H1 (cell line): Measurements from ENCODE around the gene TGFB1I1. TPM values are rescaled to one million over a fixed set of nuclear protein-coding genes. Genes with fewer than 3 reads are reported as not detected.

Source experiments
- CTCF ChIA-PET: fragments of 300-600 bp; sonication (Branson Sonifier 250); formaldehyde crosslinking; loops from one replicate; lab custom pipeline; 2021; ENCODE audit not compliant: partially characterized antibody; lab: Charles Lee
- POLR2A ChIA-PET: fragments of 300-600 bp; sonication (Branson Sonifier 250); formaldehyde crosslinking; loops from one replicate; lab custom pipeline; 2021; ENCODE audit warnings: inconsistent platforms; ENCODE audit not compliant: partially characterized antibody; lab: Charles Lee
- DNase-seq, 2 experiments: peaks; one replicate each; pipeline versions ENCODE4 v3.0.0 to v3.0.0-alpha.2; 2010 to 2022; ENCODE audit warnings: low spot score in 2 of 2, low read depth in 1 of 2, mixed read lengths in 1 of 2
- FAIRE-seq: peaks from 2 replicates; lab custom pipeline; 2011; peaks lifted over from hg19 to GRCh38; lab: Jason Lieb, UNC
- H2AFZ ChIP-seq: 2 replicates; pipeline ENCODE4 v1.8.1; 2012; ENCODE audit warnings: low read length, inconsistent platforms
- H2AK5ac ChIP-seq: 2 replicates; pipeline ENCODE4 v1.6.1; 2013; ENCODE audit warnings: low read depth, low read length
- H2BK120ac ChIP-seq: replicated peaks from 2 replicates; pipeline ENCODE3; 2013; ENCODE audit warnings: low read depth, low read length, inconsistent platforms
- H2BK12ac ChIP-seq: 2 replicates; pipeline ENCODE4 v1.6.1; 2013; ENCODE audit warnings: low read depth, low read length
- H2BK15ac ChIP-seq: 2 replicates; pipeline ENCODE4 v1.6.1; 2013; ENCODE audit warnings: low read length
- H2BK20ac ChIP-seq: 2 replicates; pipeline ENCODE4 v1.6.1; 2013; ENCODE audit warnings: low read length
- H2BK5ac ChIP-seq: 2 replicates; pipeline ENCODE4 v1.6.1; 2013; ENCODE audit warnings: low read depth, low read length
- H3K14ac ChIP-seq: 2 replicates; pipeline ENCODE4 v1.6.1; 2013; ENCODE audit warnings: inconsistent platforms; ENCODE audit not compliant: insufficient read length
- H3K18ac ChIP-seq: 2 replicates; pipeline ENCODE4 v1.6.1; 2013; ENCODE audit warnings: low read length; ENCODE audit errors: extremely low read depth
- H3K23ac ChIP-seq: 2 replicates; pipeline ENCODE4 v1.6.1; 2013; ENCODE audit warnings: inconsistent platforms; ENCODE audit not compliant: insufficient read length
- H3K23me2 ChIP-seq: 2 replicates; pipeline ENCODE4 v1.6.1; 2013; ENCODE audit warnings: low read depth, low read length
- H3K27ac ChIP-seq: 2 replicates; pipeline ENCODE4 v1.6.1; 2011; ENCODE audit warnings: low read depth, low read length, inconsistent platforms
- H3K27me3 ChIP-seq, 4 experiments: replicated peaks in 1 of 4; 1 replicate in 1 of 4; 2 replicates in 3 of 4; pipeline versions ENCODE4 v1.6.1 to v1.8.1; 2011 to 2013; ENCODE audit warnings: low read length in 3 of 4, mild to moderate bottlenecking in 3 of 4, inconsistent platforms in 2 of 4, mixed read lengths in 2 of 4, moderate library complexity in 1 of 4; ENCODE audit not compliant: control insufficient read depth in 3 of 4, insufficient read depth in 3 of 4; ENCODE audit errors: extremely low read depth in 1 of 4
- H3K36me3 ChIP-seq, 4 experiments: 2 replicates each; pipeline versions ENCODE4 v1.6.1 to v1.8.1; 2011 to 2013; ENCODE audit warnings: mild to moderate bottlenecking in 4 of 4, low read length in 3 of 4, moderate library complexity in 2 of 4, control low read depth in 1 of 4, inconsistent platforms in 1 of 4; ENCODE audit not compliant: insufficient read depth in 4 of 4, control insufficient read depth in 2 of 4
- H3K4ac ChIP-seq: replicated peaks from 2 replicates; pipeline ENCODE3; 2013; ENCODE audit warnings: low read length, low read depth, mixed read lengths, inconsistent platforms; ENCODE audit not compliant: insufficient read length
- H3K4me1 ChIP-seq, 4 experiments: replicated peaks in 1 of 4; 1 replicate in 1 of 4; 2 replicates in 3 of 4; pipeline versions ENCODE4 v1.6.1 to v1.8.1; 2011 to 2013; ENCODE audit warnings: low read length in 3 of 4, inconsistent platforms in 2 of 4, mixed read lengths in 1 of 4; ENCODE audit not compliant: insufficient read depth in 4 of 4, control insufficient read depth in 3 of 4
- H3K4me2 ChIP-seq, 2 experiments: 2 replicates each; pipeline versions ENCODE4 v1.6.1 to v1.8.1; 2011 to 2013; ENCODE audit warnings: low read depth in 2 of 2, low read length in 2 of 2, control low read depth in 1 of 2, inconsistent platforms in 1 of 2, mild to moderate bottlenecking in 1 of 2; ENCODE audit not compliant: insufficient read depth in 1 of 2
- H3K4me3 ChIP-seq, 4 experiments: fragments of 200-600, 300-600 bp in 1 of 4; sonication (generic), shearing (Covaris generic), sonication (Bioruptor Twin) in 1 of 4; 2 replicates each; pipeline versions ENCODE4 v1.5.1 to v1.8.1; 2011 to 2016; ENCODE audit warnings: low read length in 4 of 4, low read depth in 3 of 4, control low read depth in 2 of 4, inconsistent platforms in 2 of 4, mild to moderate bottlenecking in 2 of 4, mixed read lengths in 1 of 4, moderate library complexity in 1 of 4; ENCODE audit not compliant: insufficient read depth in 2 of 4; ENCODE audit errors: extremely low read depth in 1 of 4
- H3K56ac ChIP-seq: replicated peaks from 2 replicates; pipeline ENCODE3; 2013; ENCODE audit warnings: low read depth, mild to moderate bottlenecking, mixed read lengths, low read length, inconsistent platforms; ENCODE audit not compliant: insufficient read length
- H3K79me1 ChIP-seq: 2 replicates; pipeline ENCODE4 v1.6.1; 2013; ENCODE audit warnings: low read depth, low read length, control low read depth
- H3K79me2 ChIP-seq, 2 experiments: 2 replicates each; pipeline versions ENCODE4 v1.6.1 to v1.8.1; 2012 to 2013; ENCODE audit warnings: low read length in 2 of 2, mild to moderate bottlenecking in 2 of 2, inconsistent platforms in 1 of 2; ENCODE audit not compliant: insufficient read depth in 2 of 2, control insufficient read depth in 1 of 2
- H3K9ac ChIP-seq, 4 experiments: replicated peaks in 1 of 4; 1 replicate in 1 of 4; 2 replicates in 3 of 4; pipeline versions ENCODE4 v1.6.1 to v1.8.1; 2011 to 2013; ENCODE audit warnings: low read depth in 3 of 4, low read length in 3 of 4, control low read depth in 2 of 4, mild to moderate bottlenecking in 2 of 4, moderate library complexity in 2 of 4, inconsistent platforms in 1 of 4; ENCODE audit errors: extremely low read depth in 1 of 4
- H3K9me3 ChIP-seq, 2 experiments: 2 replicates each; pipeline versions ENCODE4 v1.6.1 to v1.8.1; 2012 to 2013; ENCODE audit warnings: mild to moderate bottlenecking in 2 of 2, moderate library complexity in 2 of 2, control low read depth in 1 of 2, inconsistent platforms in 1 of 2, low read depth in 1 of 2, low read length in 1 of 2, mixed read lengths in 1 of 2; ENCODE audit not compliant: insufficient read depth in 2 of 2
- H4K20me1 ChIP-seq, 2 experiments: replicated peaks in 1 of 2; 2 replicates each; pipeline versions ENCODE3 to v1.8.1; 2011 to 2013; ENCODE audit warnings: inconsistent platforms in 2 of 2, low read length in 2 of 2, mild to moderate bottlenecking in 1 of 2; ENCODE audit not compliant: insufficient read depth in 2 of 2, control insufficient read depth in 1 of 2
- H4K5ac ChIP-seq: 2 replicates; pipeline ENCODE4 v1.6.1; 2013; ENCODE audit warnings: low read length, low read depth, mixed read lengths, inconsistent platforms; ENCODE audit not compliant: insufficient read length
- H4K8ac ChIP-seq: 2 replicates; pipeline ENCODE4 v1.8.0; 2013; ENCODE audit warnings: mild to moderate bottlenecking, moderate library complexity, low read length, inconsistent platforms; ENCODE audit not compliant: insufficient read depth; ENCODE audit errors: extremely low read depth
- H4K91ac ChIP-seq: replicated peaks from 2 replicates; pipeline ENCODE3; 2013; ENCODE audit warnings: low read length, mixed read lengths, inconsistent platforms; ENCODE audit not compliant: insufficient read length
- BACH1 ChIP-seq: IDR thresholded peaks from 2 replicates; pipeline ENCODE4 v1.6.1; 2012; ENCODE audit warnings: low read length, improper control_type of control experiment
- BRCA1 ChIP-seq: IDR thresholded peaks from 2 replicates; pipeline ENCODE4 v1.6.1; 2012; ENCODE audit warnings: low read depth, low read length, improper control_type of control experiment
- EZH2 ChIP-seq: fragments of 200-600 bp; sonication (generic); IDR thresholded peaks from 2 replicates; pipeline ENCODE4 v1.7.1; 2012; ENCODE audit warnings: low read depth, mild to moderate bottlenecking, moderate library complexity, low read length, inconsistent platforms; ENCODE audit not compliant: severe bottlenecking
- HDAC6 ChIP-seq: IDR thresholded peaks from one replicate; pipeline ENCODE4 v1.7.1; 2012; ENCODE audit warnings: low read depth, mild to moderate bottlenecking, inconsistent platforms, low read length, moderate library complexity
- KDM5A ChIP-seq: fragments of 200-600 bp; IDR thresholded peaks from 2 replicates; pipeline ENCODE4 v1.7.1; 2012; ENCODE audit warnings: mild to moderate bottlenecking, low read length, inconsistent platforms, mixed read lengths
- WGBS, 2 experiments: shearing (Covaris generic) in 1 of 2; methylation state at CpG; one replicate each; pipeline versions ENCODE4 v1.1.6 to v1.1.7; 2013 to 2015; ENCODE audit warnings: low lambda C conversion rate in 2 of 2, mixed read lengths in 2 of 2, inconsistent platforms in 1 of 2, low coverage in 1 of 2, missing lambda C conversion rate in 1 of 2; ENCODE audit not compliant: insufficient replicate concordance in 2 of 2, insufficient coverage in 1 of 2, insufficient read length in 1 of 2; ENCODE audit errors: extremely low coverage in 1 of 2, missing lambda C conversion rate in 1 of 2; 5-methylcytosine and 5-hydroxymethylcytosine counted together
- polyA plus RNA-seq, 7 experiments: library from polyadenylated mRNA; depleted of rRNA in 3 of 7; stranded (reverse) in 5 of 7; unstranded in 2 of 7; fragments of >200 nt in 5 of 7; fragments of 200-250 nt in 2 of 7; gene quantifications; 1 replicate in 5 of 7; 2 replicates in 1 of 7; 4 replicates in 1 of 7; pipeline versions ENCODE4 v1.2.1 to v1.2.3, GENCODE V29; 2011 to 2013; ENCODE audit warnings: missing spikeins in 2 of 7, mixed read lengths in 2 of 7
- total RNA-seq: library from RNA; stranded (reverse); fragmentation: NEBNext Ultra II Directional; extraction: Animal tissue kit (Norgen Biotek cat#: 25700); gene quantifications from 2 replicates; pipeline ENCODE4 v1.2.1, GENCODE V29; 2021
- TF ChIP-seq, protein P1 (sequence below): IDR thresholded peaks from 2 replicates; pipeline ENCODE4 v1.6.1; 2011; ENCODE audit warnings: low read length, improper control_type of control experiment
- TF ChIP-seq, protein P2 (sequence below), 3 experiments: IDR thresholded peaks; 1 replicate in 2 of 3; 2 replicates in 1 of 3; pipeline versions ENCODE4 v1.5.1 to v1.6.1; 2011; ENCODE audit warnings: low read length in 3 of 3, mild to moderate bottlenecking in 3 of 3, inconsistent platforms in 2 of 3, low read depth in 1 of 3, moderate library complexity in 1 of 3; ENCODE audit not compliant: insufficient read depth in 1 of 3; ENCODE audit errors: control extremely low read depth in 1 of 3

The TGFB1I1 gene
- total and polyA plus RNA-seq, 2 of the 8 experiments (the other 6 are each of a cell fraction or from before 2014, with no cell fraction given): 5.6 to 5.8 TPM

DNA sequence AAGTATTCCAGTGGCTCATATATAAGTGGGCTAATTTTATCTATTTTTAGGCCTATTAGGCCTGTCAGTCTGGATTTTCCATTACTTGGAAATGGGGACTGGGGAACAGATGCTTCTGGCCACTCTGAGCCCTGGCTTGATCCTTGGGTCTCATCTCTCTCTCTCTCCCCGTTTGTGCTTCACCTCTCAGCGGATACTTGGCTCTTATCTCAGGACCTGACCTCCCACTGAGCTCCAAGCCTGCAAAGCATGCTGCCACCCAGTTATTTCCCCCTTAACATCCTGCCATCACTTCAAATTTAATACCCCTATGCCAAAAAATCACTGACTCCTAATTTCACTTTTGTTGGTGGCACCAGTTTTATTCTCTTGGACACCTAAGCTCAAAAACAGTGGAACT, 33.5 kb upstream of the TGFB1I1 start:
- POLR2A ChIA-PET: no interaction called here
- FAIRE-seq: no peak

More for the DNA sequence above, 33.5 kb upstream of the TGFB1I1 start:
- DNase-seq: no peak
- Histone ChIP-seq H3K23me2 (no peaks in the 10 kb centered on the region; the same call in 1 of the 2 replicates), H2AFZ (no peak overlapping the region), H3K9me3 (no peaks in the 10 kb centered on the region), H2BK5ac (no peak overlapping the region), H3K4me1 (no peaks in the 10 kb centered on the region; a peak in 1 of 7 replicates), H3K56ac (no peak overlapping the region), H3K18ac (no peak overlapping the region), H3K27ac (no peak overlapping the region), H3K4me2 (no peak overlapping the region), H3K4me3 (no peak overlapping the region), H3K36me3 (no peaks in the 10 kb centered on the region), H2BK120ac (no peak overlapping the region), H3K27me3 (peaks cover 0 to 2% (median 0%) of the 10 kb centered on the region in 4 experiments; a peak in 1 of 7 replicates), H3K9ac (no peak overlapping the region), H2AK5ac (no peak overlapping the region), H4K20me1 (no peaks in the 10 kb centered on the region), H3K79me1 (no peaks in the 10 kb centered on the region), H4K8ac (no peak overlapping the region), H2BK15ac (no peak overlapping the region), H3K23ac (no peak overlapping the region), H4K91ac (no peak overlapping the region), H2BK20ac (no peak overlapping the region), H2BK12ac (no peak overlapping the region), H3K14ac (no peak overlapping the region), H3K4ac (no peak overlapping the region), H3K79me2 (no peaks in the 10 kb centered on the region), H4K5ac (no peak overlapping the region)
- TF ChIP-seq, protein P1, sequence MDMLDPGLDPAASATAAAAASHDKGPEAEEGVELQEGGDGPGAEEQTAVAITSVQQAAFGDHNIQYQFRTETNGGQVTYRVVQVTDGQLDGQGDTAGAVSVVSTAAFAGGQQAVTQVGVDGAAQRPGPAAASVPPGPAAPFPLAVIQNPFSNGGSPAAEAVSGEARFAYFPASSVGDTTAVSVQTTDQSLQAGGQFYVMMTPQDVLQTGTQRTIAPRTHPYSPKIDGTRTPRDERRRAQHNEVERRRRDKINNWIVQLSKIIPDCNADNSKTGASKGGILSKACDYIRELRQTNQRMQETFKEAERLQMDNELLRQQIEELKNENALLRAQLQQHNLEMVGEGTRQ: no peak
- TF ChIP-seq, protein P2, sequence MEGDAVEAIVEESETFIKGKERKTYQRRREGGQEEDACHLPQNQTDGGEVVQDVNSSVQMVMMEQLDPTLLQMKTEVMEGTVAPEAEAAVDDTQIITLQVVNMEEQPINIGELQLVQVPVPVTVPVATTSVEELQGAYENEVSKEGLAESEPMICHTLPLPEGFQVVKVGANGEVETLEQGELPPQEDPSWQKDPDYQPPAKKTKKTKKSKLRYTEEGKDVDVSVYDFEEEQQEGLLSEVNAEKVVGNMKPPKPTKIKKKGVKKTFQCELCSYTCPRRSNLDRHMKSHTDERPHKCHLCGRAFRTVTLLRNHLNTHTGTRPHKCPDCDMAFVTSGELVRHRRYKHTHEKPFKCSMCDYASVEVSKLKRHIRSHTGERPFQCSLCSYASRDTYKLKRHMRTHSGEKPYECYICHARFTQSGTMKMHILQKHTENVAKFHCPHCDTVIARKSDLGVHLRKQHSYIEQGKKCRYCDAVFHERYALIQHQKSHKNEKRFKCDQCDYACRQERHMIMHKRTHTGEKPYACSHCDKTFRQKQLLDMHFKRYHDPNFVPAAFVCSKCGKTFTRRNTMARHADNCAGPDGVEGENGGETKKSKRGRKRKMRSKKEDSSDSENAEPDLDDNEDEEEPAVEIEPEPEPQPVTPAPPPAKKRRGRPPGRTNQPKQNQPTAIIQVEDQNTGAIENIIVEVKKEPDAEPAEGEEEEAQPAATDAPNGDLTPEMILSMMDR (IDR thresholded peaks at IDR 0.05; ENCODE audit: control extremely low read depth in 1 of 3, insufficient read depth in 1 of 3, low read depth in 1 of 3, low read length in 3 of 3): no peak
- TF ChIP-seq BRCA1 (no peak), KDM5A (no peak), HDAC6 (no peak), EZH2 (no peak), BACH1 (no peak)
- 63% methylated on average over 2 of the region's 2 CpGs; no CpG with 5 or more reads in 1 of the 2 experiments for WGBS, 2 experiments
- CTCF ChIA-PET: interaction anchor here (1.7 kb wide), 1 partner anchor 13 kb away, joined by 4 read pairs; no protein-coding TSS in a partner anchor
